GM06990 (cell line): ENCODE results near the gene CLSTN2.

Source experiments
- DNase-seq: peaks from one replicate; pipeline ENCODE4 v3.0.0-alpha.2; 2011; ENCODE audit not compliant: insufficient read length; ENCODE audit errors: extremely low read depth
- H3K27me3 ChIP-seq: replicated peaks from 2 replicates; pipeline ENCODE4 v1.6.0; 2011; ENCODE audit warnings: low read length; ENCODE audit not compliant: control insufficient read depth, insufficient read depth
- H3K36me3 ChIP-seq: 2 replicates; pipeline ENCODE4 v1.5.1; 2011; ENCODE audit warnings: low read length; ENCODE audit not compliant: control insufficient read depth, insufficient read depth
- H3K4me3 ChIP-seq: replicated peaks from 2 replicates; pipeline ENCODE4 v1.5.1; 2011; ENCODE audit warnings: low read depth, mild to moderate bottlenecking, control low read depth, low read length
- TF ChIP-seq, protein P1 (sequence below): IDR thresholded peaks from 2 replicates; pipeline ENCODE4 v1.5.1; 2011; ENCODE audit warnings: low read length, control low read depth, mild to moderate bottlenecking, inconsistent platforms; ENCODE audit not compliant: insufficient read depth, poor library complexity, severe bottlenecking

The CLSTN2 gene

DNA sequence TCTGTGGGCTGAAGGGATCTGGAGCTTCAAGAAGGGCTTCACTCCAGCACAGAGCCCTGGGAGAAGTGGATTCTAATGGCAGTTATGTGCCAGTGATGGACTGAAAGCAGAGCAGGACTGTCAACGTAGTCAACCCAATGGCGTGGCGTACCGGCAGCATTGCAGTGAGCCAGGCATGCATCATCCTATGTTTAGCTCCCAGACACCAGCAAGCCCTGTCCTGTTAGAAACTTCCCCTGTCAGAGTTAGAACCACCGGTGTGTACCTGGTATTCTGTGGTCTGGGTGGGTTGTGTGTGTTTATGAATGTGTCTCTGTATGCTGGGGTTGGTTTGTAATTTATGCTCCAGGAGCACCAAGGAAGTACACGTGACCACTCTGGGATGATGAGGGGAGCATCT is 86.3 kb downstream of the CLSTN2 start:
- Histone ChIP-seq H3K36me3 (no peaks in the 10 kb centered on the region), H3K4me3 (no peak overlapping the region), H3K27me3 (peaks cover 1% of the 10 kb centered on the region)
- TF ChIP-seq, protein P1, sequence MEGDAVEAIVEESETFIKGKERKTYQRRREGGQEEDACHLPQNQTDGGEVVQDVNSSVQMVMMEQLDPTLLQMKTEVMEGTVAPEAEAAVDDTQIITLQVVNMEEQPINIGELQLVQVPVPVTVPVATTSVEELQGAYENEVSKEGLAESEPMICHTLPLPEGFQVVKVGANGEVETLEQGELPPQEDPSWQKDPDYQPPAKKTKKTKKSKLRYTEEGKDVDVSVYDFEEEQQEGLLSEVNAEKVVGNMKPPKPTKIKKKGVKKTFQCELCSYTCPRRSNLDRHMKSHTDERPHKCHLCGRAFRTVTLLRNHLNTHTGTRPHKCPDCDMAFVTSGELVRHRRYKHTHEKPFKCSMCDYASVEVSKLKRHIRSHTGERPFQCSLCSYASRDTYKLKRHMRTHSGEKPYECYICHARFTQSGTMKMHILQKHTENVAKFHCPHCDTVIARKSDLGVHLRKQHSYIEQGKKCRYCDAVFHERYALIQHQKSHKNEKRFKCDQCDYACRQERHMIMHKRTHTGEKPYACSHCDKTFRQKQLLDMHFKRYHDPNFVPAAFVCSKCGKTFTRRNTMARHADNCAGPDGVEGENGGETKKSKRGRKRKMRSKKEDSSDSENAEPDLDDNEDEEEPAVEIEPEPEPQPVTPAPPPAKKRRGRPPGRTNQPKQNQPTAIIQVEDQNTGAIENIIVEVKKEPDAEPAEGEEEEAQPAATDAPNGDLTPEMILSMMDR: no peak
- DNase-seq: no peak

DNA sequence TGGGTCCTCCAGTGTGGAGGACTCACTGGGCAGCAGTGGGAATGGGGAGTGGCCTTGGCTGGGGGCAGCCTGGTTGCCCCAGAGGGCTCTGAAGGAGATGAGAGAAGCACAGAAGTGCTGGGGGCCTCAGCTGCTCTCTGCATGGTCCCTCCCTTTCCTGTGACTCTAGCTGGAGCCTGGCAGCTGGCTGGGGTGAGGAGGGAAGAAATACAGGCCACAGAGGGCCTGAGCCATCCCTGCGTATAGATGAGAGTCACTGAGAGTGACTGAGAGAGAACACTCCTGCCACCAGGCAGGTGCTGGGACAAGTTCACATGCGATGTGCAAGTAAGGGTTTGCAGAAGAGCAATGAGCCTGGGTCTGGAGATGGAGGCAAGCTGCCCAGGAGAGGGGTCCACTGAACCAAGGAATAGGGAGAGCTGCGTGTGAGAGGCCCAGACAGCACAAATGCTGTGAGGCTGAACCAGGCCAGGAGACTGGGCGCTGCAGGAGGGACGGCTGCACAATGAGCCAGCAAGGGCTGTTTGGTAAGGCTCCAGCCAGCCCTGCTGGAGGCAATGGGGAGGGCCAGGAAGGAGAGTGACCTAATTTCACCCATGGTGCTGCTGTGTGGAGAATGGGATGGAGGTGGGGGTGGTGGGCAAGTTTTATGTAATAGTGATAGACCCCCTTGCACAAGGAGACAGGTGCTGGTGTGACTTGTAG is 87.2 kb downstream of the CLSTN2 start:
- DNase-seq: no peak

DNA sequence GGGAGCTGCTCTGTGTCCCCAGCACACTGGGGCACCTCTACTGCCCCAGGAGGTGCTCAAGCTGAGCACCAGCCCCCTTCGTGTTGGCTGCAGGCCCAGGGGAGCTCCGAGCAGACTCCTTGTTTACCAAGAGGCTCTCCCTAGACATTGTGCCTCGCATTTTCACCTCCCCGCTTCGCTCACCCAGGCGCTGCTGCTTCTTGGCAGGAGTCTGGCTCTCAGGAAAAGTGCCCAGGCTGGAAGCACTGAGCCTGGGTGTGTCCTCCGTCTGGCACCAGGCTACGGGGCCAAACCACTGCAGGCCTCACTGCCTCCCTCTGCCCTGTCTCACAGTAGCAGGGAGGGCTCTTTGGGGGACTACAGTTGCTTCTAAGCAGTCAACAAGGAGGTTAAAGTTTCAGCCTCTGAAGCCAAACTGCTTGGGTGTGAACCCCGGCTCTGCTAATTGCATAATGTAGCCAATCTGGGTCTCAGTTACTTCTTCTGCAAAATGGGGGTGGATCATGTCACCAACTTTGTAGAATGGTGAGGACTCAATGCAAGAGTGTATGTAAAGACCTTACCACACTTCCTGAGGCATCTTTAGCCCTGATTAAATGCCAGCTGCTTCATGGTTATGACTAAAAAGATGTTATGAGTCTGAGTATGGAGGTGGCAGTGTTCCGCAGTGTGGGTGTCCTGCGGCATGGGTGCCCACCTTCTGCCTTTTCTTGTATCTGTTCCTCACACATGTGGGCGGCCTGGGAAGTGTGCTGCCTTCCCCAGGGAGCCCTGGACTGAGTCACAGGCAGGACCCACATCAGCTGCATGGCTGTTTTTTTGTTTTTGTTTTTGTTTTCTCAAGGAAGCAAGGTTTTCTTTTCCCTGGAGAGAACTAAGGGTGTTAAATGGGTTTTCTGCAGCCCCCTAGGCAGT is 88.9 kb downstream of the CLSTN2 start:
- Histone ChIP-seq H3K36me3 (no peaks in the 10 kb centered on the region), H3K4me3 (no peak overlapping the region), H3K27me3 (peaks cover 1% of the 10 kb centered on the region)
- TF ChIP-seq, protein P1: no peak
- DNase-seq: no peak

More for the DNA sequence above, 87.2 kb downstream of the CLSTN2 start:
- TF ChIP-seq, protein P1: no peak
- Histone ChIP-seq H3K27me3 (peaks cover 1% of the 10 kb centered on the region), H3K36me3 (no peaks in the 10 kb centered on the region), H3K4me3 (no peak overlapping the region)

DNA sequence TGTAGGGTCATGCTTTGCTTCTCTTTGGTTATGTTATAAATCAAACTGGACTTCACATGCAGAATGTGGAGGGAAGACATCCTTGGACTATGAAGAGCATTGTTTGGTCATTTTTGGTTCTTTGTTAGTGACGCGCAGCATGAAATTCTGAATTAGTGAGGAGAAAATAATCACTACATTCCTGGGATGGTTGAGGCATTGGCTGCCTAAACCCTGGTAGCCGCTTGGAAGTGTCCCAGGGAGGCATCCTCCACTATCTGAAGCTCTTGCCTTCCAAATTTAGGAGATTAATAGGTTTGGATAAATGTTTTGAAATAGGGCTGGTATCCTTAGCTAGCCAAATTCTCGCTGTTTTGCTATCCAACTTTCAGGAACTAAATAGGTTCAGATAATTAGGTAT is 96.2 kb downstream of the CLSTN2 start:
- TF ChIP-seq, protein P1: no peak

DNA sequence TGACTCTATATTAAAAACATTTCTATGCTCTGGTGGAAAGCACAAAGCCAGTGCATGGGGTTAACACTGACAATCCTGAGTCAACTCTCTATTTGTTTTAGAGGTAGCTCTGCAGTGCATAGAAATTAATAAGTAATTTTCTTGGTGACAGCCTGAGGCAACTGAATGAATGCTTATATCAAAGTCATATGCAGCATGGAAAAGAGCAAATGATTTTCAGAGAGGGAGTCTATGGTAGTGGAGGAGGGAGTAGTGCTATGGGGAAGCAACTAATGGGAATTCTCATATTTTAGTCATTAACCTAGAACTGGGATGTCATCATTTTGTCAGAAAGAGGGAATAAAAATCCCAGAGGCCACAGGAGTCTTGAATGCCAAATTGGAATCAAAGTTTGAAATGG is 99.1 kb downstream of the CLSTN2 start:
- Histone ChIP-seq H3K36me3 (no peaks in the 10 kb centered on the region), H3K4me3 (no peak overlapping the region), H3K27me3 (no peaks in the 10 kb centered on the region)
- no peak for DNase-seq
- TF ChIP-seq, protein P1: no peak

More for the DNA sequence above, 96.2 kb downstream of the CLSTN2 start:
- Histone ChIP-seq H3K36me3 (no peaks in the 10 kb centered on the region), H3K4me3 (no peak overlapping the region), H3K27me3 (no peaks in the 10 kb centered on the region; the same call in 1 of the 2 replicates)
- DNase-seq: no peak
